ENCODE measurements around the gene SLX4IP.

DNA sequence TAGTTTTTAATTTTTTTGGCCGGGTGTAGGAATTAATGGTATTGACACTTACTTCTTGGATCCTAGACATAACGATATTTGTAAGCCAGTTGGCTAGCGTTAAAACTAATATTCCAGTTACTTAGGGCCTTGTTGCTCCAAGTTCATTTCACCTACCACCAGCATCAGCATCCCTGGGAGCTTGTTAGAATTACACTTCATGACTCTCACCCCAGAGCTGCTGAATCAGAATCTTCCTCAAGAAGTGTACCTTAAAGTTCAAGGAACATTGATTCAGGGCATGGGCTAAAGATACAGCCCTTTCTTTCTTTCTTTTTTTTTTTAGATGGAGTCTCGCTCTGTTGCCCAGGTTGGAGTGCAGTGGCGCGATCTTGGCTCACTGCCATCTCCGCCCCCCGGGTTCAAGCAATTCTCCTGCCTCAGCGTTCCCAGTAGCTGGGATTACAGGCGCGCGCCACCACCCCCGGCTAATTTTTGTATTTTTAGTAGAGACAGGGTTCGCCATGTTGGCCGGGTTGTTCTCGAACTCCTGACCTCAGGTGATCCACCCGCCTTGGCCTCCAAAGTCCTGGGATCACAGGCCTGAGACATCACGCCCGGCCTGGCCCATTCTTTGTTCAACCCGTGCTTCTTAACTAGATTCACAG is 1.1 kb downstream of the SLX4IP start:
- TF ChIP-seq EZH2 (conservative IDR thresholded peaks at IDR 0.05; ENCODE audit: low read depth, low read length) = no peak
- TF ChIP-seq, protein P1, sequence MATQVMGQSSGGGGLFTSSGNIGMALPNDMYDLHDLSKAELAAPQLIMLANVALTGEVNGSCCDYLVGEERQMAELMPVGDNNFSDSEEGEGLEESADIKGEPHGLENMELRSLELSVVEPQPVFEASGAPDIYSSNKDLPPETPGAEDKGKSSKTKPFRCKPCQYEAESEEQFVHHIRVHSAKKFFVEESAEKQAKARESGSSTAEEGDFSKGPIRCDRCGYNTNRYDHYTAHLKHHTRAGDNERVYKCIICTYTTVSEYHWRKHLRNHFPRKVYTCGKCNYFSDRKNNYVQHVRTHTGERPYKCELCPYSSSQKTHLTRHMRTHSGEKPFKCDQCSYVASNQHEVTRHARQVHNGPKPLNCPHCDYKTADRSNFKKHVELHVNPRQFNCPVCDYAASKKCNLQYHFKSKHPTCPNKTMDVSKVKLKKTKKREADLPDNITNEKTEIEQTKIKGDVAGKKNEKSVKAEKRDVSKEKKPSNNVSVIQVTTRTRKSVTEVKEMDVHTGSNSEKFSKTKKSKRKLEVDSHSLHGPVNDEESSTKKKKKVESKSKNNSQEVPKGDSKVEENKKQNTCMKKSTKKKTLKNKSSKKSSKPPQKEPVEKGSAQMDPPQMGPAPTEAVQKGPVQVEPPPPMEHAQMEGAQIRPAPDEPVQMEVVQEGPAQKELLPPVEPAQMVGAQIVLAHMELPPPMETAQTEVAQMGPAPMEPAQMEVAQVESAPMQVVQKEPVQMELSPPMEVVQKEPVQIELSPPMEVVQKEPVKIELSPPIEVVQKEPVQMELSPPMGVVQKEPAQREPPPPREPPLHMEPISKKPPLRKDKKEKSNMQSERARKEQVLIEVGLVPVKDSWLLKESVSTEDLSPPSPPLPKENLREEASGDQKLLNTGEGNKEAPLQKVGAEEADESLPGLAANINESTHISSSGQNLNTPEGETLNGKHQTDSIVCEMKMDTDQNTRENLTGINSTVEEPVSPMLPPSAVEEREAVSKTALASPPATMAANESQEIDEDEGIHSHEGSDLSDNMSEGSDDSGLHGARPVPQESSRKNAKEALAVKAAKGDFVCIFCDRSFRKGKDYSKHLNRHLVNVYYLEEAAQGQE (IDR thresholded peaks at IDR 0.05; ENCODE audit: borderline replicate concordance in 1 of 2, low read depth in 1 of 2, low read length in 2 of 2) = no peak
- TF ChIP-seq, protein P2, sequence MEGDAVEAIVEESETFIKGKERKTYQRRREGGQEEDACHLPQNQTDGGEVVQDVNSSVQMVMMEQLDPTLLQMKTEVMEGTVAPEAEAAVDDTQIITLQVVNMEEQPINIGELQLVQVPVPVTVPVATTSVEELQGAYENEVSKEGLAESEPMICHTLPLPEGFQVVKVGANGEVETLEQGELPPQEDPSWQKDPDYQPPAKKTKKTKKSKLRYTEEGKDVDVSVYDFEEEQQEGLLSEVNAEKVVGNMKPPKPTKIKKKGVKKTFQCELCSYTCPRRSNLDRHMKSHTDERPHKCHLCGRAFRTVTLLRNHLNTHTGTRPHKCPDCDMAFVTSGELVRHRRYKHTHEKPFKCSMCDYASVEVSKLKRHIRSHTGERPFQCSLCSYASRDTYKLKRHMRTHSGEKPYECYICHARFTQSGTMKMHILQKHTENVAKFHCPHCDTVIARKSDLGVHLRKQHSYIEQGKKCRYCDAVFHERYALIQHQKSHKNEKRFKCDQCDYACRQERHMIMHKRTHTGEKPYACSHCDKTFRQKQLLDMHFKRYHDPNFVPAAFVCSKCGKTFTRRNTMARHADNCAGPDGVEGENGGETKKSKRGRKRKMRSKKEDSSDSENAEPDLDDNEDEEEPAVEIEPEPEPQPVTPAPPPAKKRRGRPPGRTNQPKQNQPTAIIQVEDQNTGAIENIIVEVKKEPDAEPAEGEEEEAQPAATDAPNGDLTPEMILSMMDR (CRISPR knock-in tag; IDR thresholded peaks at IDR 0.05) = no peak
- no peak for TF ChIP-seq RBAK (CRISPR knock-in tag; IDR thresholded peaks at IDR 0.05)
- no peak for TF ChIP-seq SMAD1 (CRISPR knock-in tag; IDR thresholded peaks at IDR 0.05; ENCODE audit: borderline replicate concordance, low read depth)
- TF ChIP-seq ZNF24 (IDR thresholded peaks at IDR 0.05) = no peak
- no peak for TF ChIP-seq POLR2A (IDR thresholded peaks at IDR 0.05; ENCODE audit: insufficient read depth in 1 of 2, low read depth in 2 of 2, low read length in 2 of 2)
- no peak for TF ChIP-seq JUND (CRISPR knock-in tag; IDR thresholded peaks at IDR 0.05)
- no peak for TF ChIP-seq FOSL1 (CRISPR knock-in tag; IDR thresholded peaks at IDR 0.05; ENCODE audit: borderline replicate concordance)
- TF ChIP-seq, protein P3, sequence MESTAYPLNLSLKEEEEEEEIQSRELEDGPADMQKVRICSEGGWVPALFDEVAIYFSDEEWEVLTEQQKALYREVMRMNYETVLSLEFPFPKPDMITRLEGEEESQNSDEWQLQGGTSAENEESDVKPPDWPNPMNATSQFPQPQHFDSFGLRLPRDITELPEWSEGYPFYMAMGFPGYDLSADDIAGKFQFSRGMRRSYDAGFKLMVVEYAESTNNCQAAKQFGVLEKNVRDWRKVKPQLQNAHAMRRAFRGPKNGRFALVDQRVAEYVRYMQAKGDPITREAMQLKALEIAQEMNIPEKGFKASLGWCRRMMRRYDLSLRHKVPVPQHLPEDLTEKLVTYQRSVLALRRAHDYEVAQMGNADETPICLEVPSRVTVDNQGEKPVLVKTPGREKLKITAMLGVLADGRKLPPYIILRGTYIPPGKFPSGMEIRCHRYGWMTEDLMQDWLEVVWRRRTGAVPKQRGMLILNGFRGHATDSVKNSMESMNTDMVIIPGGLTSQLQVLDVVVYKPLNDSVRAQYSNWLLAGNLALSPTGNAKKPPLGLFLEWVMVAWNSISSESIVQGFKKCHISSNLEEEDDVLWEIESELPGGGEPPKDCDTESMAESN (CRISPR knock-in tag; conservative IDR thresholded peaks at IDR 0.05) = no peak
- TF ChIP-seq, protein P4, sequence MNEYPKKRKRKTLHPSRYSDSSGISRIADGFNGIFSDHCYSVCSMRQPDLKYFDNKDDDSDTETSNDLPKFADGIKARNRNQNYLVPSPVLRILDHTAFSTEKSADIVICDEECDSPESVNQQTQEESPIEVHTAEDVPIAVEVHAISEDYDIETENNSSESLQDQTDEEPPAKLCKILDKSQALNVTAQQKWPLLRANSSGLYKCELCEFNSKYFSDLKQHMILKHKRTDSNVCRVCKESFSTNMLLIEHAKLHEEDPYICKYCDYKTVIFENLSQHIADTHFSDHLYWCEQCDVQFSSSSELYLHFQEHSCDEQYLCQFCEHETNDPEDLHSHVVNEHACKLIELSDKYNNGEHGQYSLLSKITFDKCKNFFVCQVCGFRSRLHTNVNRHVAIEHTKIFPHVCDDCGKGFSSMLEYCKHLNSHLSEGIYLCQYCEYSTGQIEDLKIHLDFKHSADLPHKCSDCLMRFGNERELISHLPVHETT (CRISPR knock-in tag; conservative IDR thresholded peaks at IDR 0.05) = no peak
- no peak for TF ChIP-seq CREM (IDR thresholded peaks at IDR 0.05)
- no peak for TF ChIP-seq CREM (CRISPR knock-in tag; IDR thresholded peaks at IDR 0.05)
- TF ChIP-seq MXI1 (IDR thresholded peaks at IDR 0.05; ENCODE audit: borderline replicate concordance, low read depth, low read length) = no peak
- TF ChIP-seq SIN3B (IDR thresholded peaks at IDR 0.05; ENCODE audit: low read length) = no peak
